ENCODE measurements around the gene VPS8. TPM values are rescaled to one million over a fixed set of nuclear protein-coding genes. Genes with fewer than 3 reads are reported as not detected.

Gene VPS8
- total and polyA plus RNA-seq, 8 donors = 41.5 to 114 (median 51.3) TPM

DNA sequence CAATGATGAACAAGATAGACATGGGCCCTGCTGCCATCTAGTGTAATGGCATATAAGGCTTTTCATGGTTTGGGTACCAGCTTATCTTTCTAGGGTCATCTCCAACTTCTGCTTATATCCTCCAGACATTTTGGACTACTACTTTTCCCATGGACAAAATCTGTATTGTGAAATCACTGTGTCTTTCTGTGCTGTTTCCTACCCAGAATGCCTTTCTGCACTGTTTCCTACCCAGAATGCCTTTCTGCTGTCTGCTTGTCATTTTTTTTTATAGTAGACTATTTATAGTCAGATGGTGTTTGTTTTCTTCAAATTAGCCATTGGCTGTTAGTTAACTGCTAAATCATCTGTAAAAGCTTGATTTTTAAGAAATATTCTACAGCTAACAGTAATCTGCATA is 20.1 kb downstream of the VPS8 start:
- intact Hi-C loops (cut with DNase I) = no loop called here
- Histone ChIP-seq H3K4me1 (no peaks in the 10 kb centered on the region), H3K27me3 (no peaks in the 10 kb centered on the region), H3K4me3 (no peak overlapping the region), H3K9me3 (no peaks in the 10 kb centered on the region), H3K27ac (no peak overlapping the region), H3K36me3 (peaks cover 0 to 87% of the 10 kb centered on the region in 2 donors)
- DNase-seq = no peak
- no peak for ATAC-seq
- TF ChIP-seq, protein P1, sequence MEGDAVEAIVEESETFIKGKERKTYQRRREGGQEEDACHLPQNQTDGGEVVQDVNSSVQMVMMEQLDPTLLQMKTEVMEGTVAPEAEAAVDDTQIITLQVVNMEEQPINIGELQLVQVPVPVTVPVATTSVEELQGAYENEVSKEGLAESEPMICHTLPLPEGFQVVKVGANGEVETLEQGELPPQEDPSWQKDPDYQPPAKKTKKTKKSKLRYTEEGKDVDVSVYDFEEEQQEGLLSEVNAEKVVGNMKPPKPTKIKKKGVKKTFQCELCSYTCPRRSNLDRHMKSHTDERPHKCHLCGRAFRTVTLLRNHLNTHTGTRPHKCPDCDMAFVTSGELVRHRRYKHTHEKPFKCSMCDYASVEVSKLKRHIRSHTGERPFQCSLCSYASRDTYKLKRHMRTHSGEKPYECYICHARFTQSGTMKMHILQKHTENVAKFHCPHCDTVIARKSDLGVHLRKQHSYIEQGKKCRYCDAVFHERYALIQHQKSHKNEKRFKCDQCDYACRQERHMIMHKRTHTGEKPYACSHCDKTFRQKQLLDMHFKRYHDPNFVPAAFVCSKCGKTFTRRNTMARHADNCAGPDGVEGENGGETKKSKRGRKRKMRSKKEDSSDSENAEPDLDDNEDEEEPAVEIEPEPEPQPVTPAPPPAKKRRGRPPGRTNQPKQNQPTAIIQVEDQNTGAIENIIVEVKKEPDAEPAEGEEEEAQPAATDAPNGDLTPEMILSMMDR (IDR thresholded peaks at IDR 0.05) = no peak

DNA sequence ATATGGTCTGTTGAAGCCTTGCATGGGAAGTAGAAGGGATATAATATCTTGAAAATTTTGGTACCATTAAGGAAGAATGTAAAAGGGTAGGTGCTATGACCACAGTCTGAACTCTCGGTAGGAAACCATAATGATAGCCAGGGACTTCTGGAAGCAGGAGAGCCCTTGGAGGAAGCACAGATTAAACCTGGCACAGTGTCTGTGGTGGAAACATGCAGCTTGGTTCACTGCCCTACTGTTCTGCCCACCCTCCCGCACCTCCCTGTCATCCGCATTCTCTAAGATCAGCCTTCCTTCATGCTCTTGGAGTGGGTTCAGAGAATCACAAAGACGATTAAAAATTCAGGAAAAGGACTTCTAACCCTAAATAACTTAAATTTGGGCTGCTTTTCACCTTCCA is 20.9 kb downstream of the VPS8 start:
- TF ChIP-seq, protein P1 (IDR thresholded peaks at IDR 0.05) = no peak
- Histone ChIP-seq H3K9me3 (no peaks in the 10 kb centered on the region), H3K27ac (no peak overlapping the region), H3K27me3 (no peaks in the 10 kb centered on the region), H3K36me3 (peaks cover 0 to 87% of the 10 kb centered on the region in 2 donors), H3K4me3 (no peak overlapping the region), H3K4me1 (no peaks in the 10 kb centered on the region)
- ATAC-seq (no peak), DNase-seq (no peak)
- intact Hi-C loops (cut with DNase I) = no loop called here

DNA sequence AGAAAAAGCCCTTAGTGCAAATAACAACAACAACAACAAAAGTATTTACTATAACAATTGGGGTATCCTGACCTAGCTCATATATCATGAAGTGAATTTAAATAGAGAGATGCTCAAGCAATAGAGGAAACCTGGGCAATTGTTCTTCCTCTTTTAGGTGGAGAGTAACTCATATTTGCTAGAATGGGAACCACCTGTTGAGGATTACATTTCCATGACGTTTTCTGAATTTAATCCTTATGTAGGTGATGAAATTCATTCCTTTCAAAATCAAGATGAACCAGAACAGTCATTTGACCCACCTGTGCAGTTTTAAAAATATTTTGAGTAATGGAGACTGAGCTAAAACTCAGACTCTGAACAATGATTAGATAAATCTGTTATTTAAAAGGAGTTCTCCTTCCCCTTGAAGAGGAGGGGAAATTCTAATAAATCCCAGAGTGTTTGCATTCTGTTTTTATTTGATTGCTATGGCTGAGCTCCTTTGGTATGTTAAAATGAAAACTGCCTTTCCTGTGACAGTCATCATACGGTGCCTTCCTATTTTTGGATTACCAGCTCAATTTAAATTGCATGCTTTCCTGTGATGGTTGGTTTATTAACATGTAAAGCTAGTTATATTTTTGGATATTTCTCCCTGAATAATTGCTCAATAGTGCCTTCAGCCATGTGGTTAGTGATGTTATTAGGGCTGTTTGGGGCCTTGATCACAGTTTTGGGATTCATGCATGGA is 24.3 kb downstream of the VPS8 start:
- Histone ChIP-seq H3K36me3 (peaks cover 0 to 83% of the 10 kb centered on the region in 2 donors), H3K9me3 (no peaks in the 10 kb centered on the region), H3K4me3 (no peak overlapping the region), H3K27me3 (no peaks in the 10 kb centered on the region), H3K27ac (no peak overlapping the region), H3K4me1 (no peaks in the 10 kb centered on the region)
- ATAC-seq (no peak), DNase-seq (no peak)
- intact Hi-C loops (cut with DNase I) = no loop called here
- TF ChIP-seq, protein P1 (IDR thresholded peaks at IDR 0.05) = no peak

DNA sequence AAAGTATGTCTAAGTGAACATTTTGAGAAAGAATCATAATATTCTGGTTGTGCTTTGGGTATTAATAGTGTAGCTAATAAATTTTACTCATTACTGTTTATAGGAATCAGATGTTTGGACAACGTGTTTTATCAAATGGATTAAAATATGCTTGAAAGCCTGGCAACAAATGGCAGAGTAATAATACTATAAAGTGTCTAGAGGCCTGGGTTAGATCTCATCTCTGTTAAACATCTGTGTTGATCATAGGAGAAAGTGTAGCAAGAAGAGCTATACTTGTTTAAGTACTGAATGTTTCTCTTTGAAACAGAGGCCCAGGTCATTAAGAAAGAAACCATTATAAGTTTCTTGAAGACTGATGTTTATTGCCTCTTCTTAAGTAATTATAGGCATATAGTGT is 30.5 kb downstream of the VPS8 start:
- ATAC-seq (no peak), DNase-seq (no peak)
- Histone ChIP-seq H3K4me3 (no peak overlapping the region), H3K4me1 (no peaks in the 10 kb centered on the region), H3K27ac (no peak overlapping the region), H3K27me3 (no peaks in the 10 kb centered on the region), H3K36me3 (peaks cover 0 to 23% of the 10 kb centered on the region in 2 donors), H3K9me3 (no peaks in the 10 kb centered on the region)
- intact Hi-C loops (cut with DNase I) = no loop called here
- TF ChIP-seq, protein P1 (IDR thresholded peaks at IDR 0.05) = no peak

DNA sequence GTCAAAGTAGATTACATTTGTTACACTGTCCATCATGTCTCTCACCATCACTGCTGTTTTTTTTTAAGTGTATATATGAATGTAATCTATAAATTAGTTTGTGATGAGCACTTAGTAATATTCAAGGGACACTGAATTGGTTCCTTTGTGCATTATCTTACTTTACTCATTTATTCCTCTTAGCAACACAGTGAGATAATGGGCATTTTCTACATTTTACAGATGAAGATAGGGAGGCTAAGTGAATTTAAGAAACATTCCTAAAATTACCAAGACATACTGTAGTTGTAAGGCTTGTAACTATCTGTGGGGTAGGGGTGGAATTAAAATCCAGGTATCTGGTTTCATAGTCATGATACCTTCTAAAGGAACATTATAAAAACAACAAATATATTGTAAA is 33.9 kb downstream of the VPS8 start:
- H3K4me1 ChIP-seq = no peaks in the 10 kb centered on the region
- no peaks in the 10 kb centered on the region for H3K9me3 ChIP-seq
- H3K4me3 ChIP-seq = no peak overlapping the region
- DNase-seq (no peak), ATAC-seq (no peak)
- H3K27me3 ChIP-seq = no peaks in the 10 kb centered on the region
- H3K27ac ChIP-seq = no peak overlapping the region
- TF ChIP-seq, protein P1 (IDR thresholded peaks at IDR 0.05) = no peak
- H3K36me3 ChIP-seq = peaks cover 0 to 14% of the 10 kb centered on the region in 2 donors
- intact Hi-C loops (cut with DNase I) = no loop called here

Data from left lung (tissue), 10 donors.